Left lung (tissue), 10 donors: ENCODE data around the gene ZNF331. TPM values are rescaled to one million over a fixed set of nuclear protein-coding genes. Genes with fewer than 3 reads are reported as not detected.

Experiments
- ATAC-seq: fragments of 200-7000 bp; cut with Tn5 transposase; one replicate; pipeline ENCODE4 v1.9.1; 2020; ENCODE audit warnings: moderate library complexity
- DNase-seq, 4 donors: peaks; one replicate each; pipeline ENCODE4 v3.0.0-alpha.2; 2013 to 2020
- H3K27ac ChIP-seq, 2 donors: fragments of 200-600 bp; sonication (generic) in 1 of 2; one replicate each; pipeline versions ENCODE4 v1.5.0 to v1.8.0; 2020 to 2021
- H3K27me3 ChIP-seq, 2 donors: fragments of 200-600 bp; sonication (generic) in 1 of 2; one replicate each; pipeline versions ENCODE4 v1.5.0 to v1.8.0; 2020 to 2021
- H3K36me3 ChIP-seq, 2 donors: fragments of 200-600 bp; sonication (generic) in 1 of 2; one replicate each; pipeline versions ENCODE4 v1.5.0 to v1.8.0; 2020 to 2021
- H3K4me1 ChIP-seq, 2 donors: fragments of 200-600 bp; one replicate each; pipeline ENCODE4 v1.8.0; 2021
- H3K4me3 ChIP-seq, 2 donors: fragments of 200-600 bp; sonication (generic) in 1 of 2; one replicate each; pipeline versions ENCODE4 v1.5.0 to v1.8.0; 2020 to 2021; ENCODE audit warnings: mild to moderate bottlenecking in 1 of 2
- H3K9me3 ChIP-seq, 2 donors: fragments of 200-600 bp; sonication (generic) in 1 of 2; one replicate each; pipeline versions ENCODE4 v1.5.0 to v1.8.0; 2020 to 2021
- CTCF ChIP-seq, 2 donors: fragments of 200-600 bp; sonication (generic) in 1 of 2; IDR thresholded peaks; one replicate each; pipeline versions ENCODE4 v1.5.0 to v1.8.0; 2021; ENCODE audit warnings: antibody characterized with exemption in 2 of 2
- intact Hi-C, 2 donors: fragments of 100-400 bp; cut with DNase I; formaldehyde crosslinking; loops; one replicate each; pipeline versions ENCODE4 v1.11.2 to v1.14.2; 2022
- polyA plus RNA-seq, 6 donors: library from polyadenylated mRNA; unstranded; fragments of 120-200 nt; gene quantifications; one replicate each; pipeline ENCODE4 v1.2.1, GENCODE V29; 2013; ENCODE audit not compliant: insufficient read length in 6 of 6
- total RNA-seq, 2 donors: library from RNA; stranded (reverse); fragmentation: NEBNext Ultra II Directional; extraction: Animal tissue kit (Norgen Biotek cat#: 25700); gene quantifications; one replicate each; pipeline ENCODE4 v1.2.1, GENCODE V29; 2021
- donor health status: DM: no; HTN: yes; CAD: no.
- donor health status: DM: no; HTN: no; CAD: no.

ZNF331 gene
- total and polyA plus RNA-seq, 8 donors, result 19.6 to 25.0 (median 20.7) TPM

GRCh38 chr19:53597023-53597422 lies 59.1 kb downstream of the ZNF331 start:
- peaks cover 0 to 1% of the 10 kb centered on the region in 2 donors for H3K9me3 ChIP-seq
- no peaks in the 10 kb centered on the region for H3K27me3 ChIP-seq
- H3K27ac ChIP-seq, result no peak overlapping the region
- no peaks in the 10 kb centered on the region for H3K36me3 ChIP-seq
- intact Hi-C loops, result no loop called here
- no peaks in the 10 kb centered on the region for H3K4me1 ChIP-seq
- no peak for DNase-seq
- no peak overlapping the region for H3K4me3 ChIP-seq
- ATAC-seq, result no peak
- no peak for TF ChIP-seq CTCF (IDR thresholded peaks at IDR 0.05)

- ATAC-seq (no peak), DNase-seq (no peak)
- Histone ChIP-seq H3K27ac (no peak overlapping the region), H3K27me3 (no peaks in the 10 kb centered on the region), H3K36me3 (no peaks in the 10 kb centered on the region), H3K4me3 (no peak overlapping the region), H3K9me3 (no peaks in the 10 kb centered on the region), H3K4me1 (no peaks in the 10 kb centered on the region)
- TF ChIP-seq CTCF (IDR thresholded peaks at IDR 0.05), result no peak
- intact Hi-C loops, result no loop called here
Observed at GRCh38 chr19:53598361-53598760, 60.4 kb downstream of the ZNF331 start.

GRCh38 chr19:53600217-53600616 lies 62.3 kb downstream of the ZNF331 start:
- H3K4me3 ChIP-seq, result no peak overlapping the region
- H3K36me3 ChIP-seq, result no peaks in the 10 kb centered on the region
- DNase-seq (no peak), ATAC-seq (no peak)
- H3K4me1 ChIP-seq, result no peaks in the 10 kb centered on the region
- TF ChIP-seq CTCF (IDR thresholded peaks at IDR 0.05), result no peak
- intact Hi-C loops, result no loop called here
- H3K9me3 ChIP-seq, result no peaks in the 10 kb centered on the region
- H3K27me3 ChIP-seq, result no peaks in the 10 kb centered on the region
- peak overlapping the region in 1 of 2 donors; percentile 55 for H3K27ac ChIP-seq

GRCh38 chr19:53606031-53606430 lies 68.1 kb downstream of the ZNF331 start:
- H3K27ac ChIP-seq, result no peak overlapping the region

GRCh38 chr19:53608381-53608780 lies 70.4 kb downstream of the ZNF331 start:
- H3K27me3 ChIP-seq, result no peaks in the 10 kb centered on the region
- no peak overlapping the region for H3K27ac ChIP-seq
- H3K9me3 ChIP-seq, result no peaks in the 10 kb centered on the region
- H3K36me3 ChIP-seq, result no peaks in the 10 kb centered on the region
- H3K4me3 ChIP-seq, result no peak overlapping the region
- ATAC-seq (no peak), DNase-seq (no peak)
- TF ChIP-seq CTCF (IDR thresholded peaks at IDR 0.05), result no peak
- H3K4me1 ChIP-seq, result no peaks in the 10 kb centered on the region
- intact Hi-C loops, result no loop called here

More at GRCh38 chr19:53606031-53606430, 68.1 kb downstream of the ZNF331 start:
- Histone ChIP-seq H3K9me3 (no peaks in the 10 kb centered on the region), H3K4me3 (no peak overlapping the region), H3K27me3 (no peaks in the 10 kb centered on the region), H3K4me1 (no peaks in the 10 kb centered on the region), H3K36me3 (no peaks in the 10 kb centered on the region)
- TF ChIP-seq CTCF (IDR thresholded peaks at IDR 0.05), result no peak
- ATAC-seq (no peak), DNase-seq (no peak)
- intact Hi-C loops, result no loop called here
